ENCODE results near the gene PCDHA12.
A peak's percentile ranks its signal among the peaks of the same experiment; 100 is the strongest.
"Not testable (repeated sequence)": the region's sequence is repeated elsewhere in the genome, so short reads cannot be mapped to it uniquely, and the experiment has no call there.

Gene PCDHA12

GRCh38 chr5:140875085-140876065 is at the start of gene PCDHA12:
PCDHA12 (plus strand) TSS chr5:140875308; CDS start chr5:140875473, 165 bp downstream.
- DNase-seq (ENCODE audit: low spot score), result no peak

GRCh38 chr5:140827704-140828361 is 47.3 kb upstream of the PCDHA12 start, which contains the start of gene PCDHA6:
PCDHA6 (plus strand) TSS chr5:140827960; CDS start chr5:140828092, 132 bp downstream.
- no peak for DNase-seq (ENCODE audit: low spot score)

- DNase-seq (ENCODE audit: low spot score), result no peak
Measured at GRCh38 chr5:140828362-140828737, 46.8 kb upstream of the PCDHA12 start.

- DNase-seq (ENCODE audit: low spot score), result not testable (repeated sequence)
Measured at GRCh38 chr5:140829511-140830501, 45.3 kb upstream of the PCDHA12 start.

GRCh38 chr5:140833993-140834392 is 41.1 kb upstream of the PCDHA12 start, which contains the start of gene PCDHA7:
PCDHA7 (plus strand) TSS chr5:140834269; CDS start chr5:140834384, 115 bp downstream.
- DNase-seq (ENCODE audit: low spot score), result peak; percentile 26

- not testable (repeated sequence) for DNase-seq (ENCODE audit: low spot score)
Measured at GRCh38 chr5:140834439-140835008, 40.6 kb upstream of the PCDHA12 start.

- DNase-seq (ENCODE audit: low spot score), result no peak
Measured at GRCh38 chr5:140835622-140836510, 39.2 kb upstream of the PCDHA12 start.

GRCh38 chr5:140840978-140841962 is 33.8 kb upstream of the PCDHA12 start, which contains the start of gene PCDHA8:
PCDHA8 (plus strand) TSS chr5:140841187; CDS start chr5:140841322, 135 bp downstream.
- DNase-seq (ENCODE audit: low spot score), result no peak

- DNase-seq (ENCODE audit: low spot score), result no peak
Measured at GRCh38 chr5:140842798-140843733, 32.0 kb upstream of the PCDHA12 start.

- DNase-seq (ENCODE audit: low spot score), result not testable (repeated sequence)
Measured at GRCh38 chr5:140848139-140849102, 26.7 kb upstream of the PCDHA12 start, which contains the start of gene PCDHA9. PCDHA9 (plus strand) TSS chr5:140848382; CDS start chr5:140848496, 114 bp downstream.

- not testable (repeated sequence) for DNase-seq (ENCODE audit: low spot score)
Measured at GRCh38 chr5:140849831-140850634, 25.1 kb upstream of the PCDHA12 start.

GRCh38 chr5:140855772-140856674 is 19.1 kb upstream of the PCDHA12 start, which contains the start of gene PCDHA10:
PCDHA10 (plus strand) TSS chr5:140855897; CDS start chr5:140856049, 152 bp downstream.
- DNase-seq (ENCODE audit: low spot score), result no peak

- no peak for DNase-seq (ENCODE audit: low spot score)
Measured at GRCh38 chr5:140857177-140857986, 17.7 kb upstream of the PCDHA12 start.

- DNase-seq (ENCODE audit: low spot score), result no peak
Measured at GRCh38 chr5:140857987-140858240, 17.2 kb upstream of the PCDHA12 start.
